GM21576 (cell line): ENCODE results near the gene HIVEP3.

Experiments
- ATAC-seq: cut with Tn5 transposase; IDR thresholded peaks from one replicate; pipeline ENCODE4 v1.9.1; 2021; ENCODE audit warnings: mild to moderate bottlenecking, moderate library complexity; ENCODE audit not compliant: unreplicated experiment

Gene HIVEP3

DNA sequence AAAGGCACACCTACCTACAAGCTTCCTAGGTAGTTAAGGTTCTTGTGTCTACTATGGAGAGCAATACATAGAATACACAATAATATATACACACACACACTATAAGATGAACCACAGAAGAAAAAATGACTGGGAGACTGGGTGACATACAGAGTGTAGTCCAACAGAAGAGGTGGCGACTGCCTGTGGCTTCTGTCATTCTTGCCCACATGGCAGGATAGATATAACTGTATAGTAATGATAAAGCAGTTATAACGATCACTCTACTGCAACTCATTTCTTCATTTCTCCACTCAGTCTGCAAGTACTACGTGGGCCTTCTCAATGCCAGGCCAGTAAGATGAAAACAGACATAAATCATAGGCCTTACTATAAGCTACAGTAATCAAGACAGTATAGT is 320.4 kb downstream of the HIVEP3 start:
- no peak for ATAC-seq

- ATAC-seq = no peak
These were observed 326.1 kb downstream of the HIVEP3 start for GRCh38 chr1:41592451-41593125.

DNA sequence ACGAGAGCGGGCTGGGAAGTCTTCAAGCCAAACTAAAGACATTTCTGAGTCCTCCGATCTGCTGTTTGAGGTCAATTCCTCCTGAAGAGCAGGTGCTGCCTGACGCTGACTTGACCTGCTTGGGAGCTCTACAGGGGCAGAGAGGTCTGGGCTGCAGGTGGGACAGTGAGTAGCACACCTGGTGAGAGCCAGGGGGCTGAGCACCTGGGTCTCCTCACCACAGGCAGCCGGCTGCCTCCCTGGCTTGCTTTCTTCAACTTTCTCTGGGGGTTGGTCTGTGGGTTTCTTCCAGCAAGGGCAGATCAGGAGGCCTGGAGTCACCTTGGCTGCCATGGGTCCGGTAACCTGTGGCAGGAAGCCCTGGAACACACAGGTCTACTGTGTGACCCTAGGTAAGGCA is 326.8 kb downstream of the HIVEP3 start:
- no peak for ATAC-seq

DNA sequence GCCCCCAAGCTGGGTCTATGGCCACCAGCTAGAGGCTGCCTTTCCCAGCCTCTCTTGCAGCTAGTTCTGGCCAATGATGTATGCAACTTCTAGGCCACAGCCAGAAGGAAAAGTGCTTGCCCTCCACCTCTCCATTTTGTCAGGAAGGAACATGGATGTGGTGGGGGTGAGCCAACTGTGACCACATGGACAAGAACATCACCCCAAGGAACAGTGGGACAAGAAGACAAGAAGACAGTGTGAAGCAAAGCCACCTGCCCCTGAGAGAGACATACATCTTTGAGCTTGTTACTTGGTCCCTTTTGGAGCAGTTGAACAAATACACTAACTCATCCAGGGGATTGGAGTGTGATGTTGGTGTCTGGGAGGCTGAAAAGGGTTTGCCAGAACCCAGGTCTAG is 328.4 kb downstream of the HIVEP3 start:
- no peak for ATAC-seq

DNA sequence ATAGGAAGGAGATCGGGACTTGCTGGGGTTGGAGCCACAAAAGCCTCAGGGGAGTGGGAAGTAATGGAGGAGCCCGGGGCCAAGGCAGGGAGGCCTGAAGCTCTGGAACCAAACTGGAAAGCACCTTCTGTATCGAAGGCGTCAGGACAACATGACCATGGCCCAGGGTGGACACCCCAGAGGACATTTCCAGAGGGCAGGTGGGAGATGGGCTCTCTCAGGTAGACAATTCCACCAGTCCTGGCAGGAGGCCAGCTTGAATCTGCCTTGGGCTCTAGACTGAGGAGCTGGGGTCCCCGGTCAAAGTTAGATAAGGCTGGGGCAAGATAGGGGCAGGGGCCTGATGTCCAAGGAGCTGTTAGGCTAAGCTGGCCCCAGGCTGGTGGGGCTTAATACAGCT is 329.3 kb downstream of the HIVEP3 start:
- ATAC-seq = no peak

GRCh38 chr1:41588334-41588875 is 330.3 kb downstream of the HIVEP3 start:
- ATAC-seq = no peak

GRCh38 chr1:41587791-41588190 is 330.9 kb downstream of the HIVEP3 start:
- no peak for ATAC-seq

DNA sequence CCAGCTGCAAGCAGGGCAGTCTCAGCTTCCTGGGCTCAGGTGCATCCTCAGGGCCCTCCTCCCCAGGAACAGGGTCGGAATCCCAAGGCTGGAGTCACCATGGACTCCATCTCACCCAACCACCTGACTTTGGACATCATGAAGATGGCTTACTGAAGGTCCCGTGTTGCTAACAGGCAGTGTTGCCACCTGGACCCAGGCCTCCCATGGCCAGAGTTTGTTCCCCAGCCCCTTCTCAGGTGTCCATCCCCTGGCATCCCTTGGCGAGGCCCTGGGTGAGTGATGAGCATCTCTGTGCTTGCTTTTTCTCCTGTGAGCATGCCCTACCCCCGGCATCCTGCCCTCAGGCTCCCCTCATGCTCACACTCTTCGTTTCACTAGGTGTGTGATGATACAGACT is 332.5 kb downstream of the HIVEP3 start:
- no peak for ATAC-seq

DNA sequence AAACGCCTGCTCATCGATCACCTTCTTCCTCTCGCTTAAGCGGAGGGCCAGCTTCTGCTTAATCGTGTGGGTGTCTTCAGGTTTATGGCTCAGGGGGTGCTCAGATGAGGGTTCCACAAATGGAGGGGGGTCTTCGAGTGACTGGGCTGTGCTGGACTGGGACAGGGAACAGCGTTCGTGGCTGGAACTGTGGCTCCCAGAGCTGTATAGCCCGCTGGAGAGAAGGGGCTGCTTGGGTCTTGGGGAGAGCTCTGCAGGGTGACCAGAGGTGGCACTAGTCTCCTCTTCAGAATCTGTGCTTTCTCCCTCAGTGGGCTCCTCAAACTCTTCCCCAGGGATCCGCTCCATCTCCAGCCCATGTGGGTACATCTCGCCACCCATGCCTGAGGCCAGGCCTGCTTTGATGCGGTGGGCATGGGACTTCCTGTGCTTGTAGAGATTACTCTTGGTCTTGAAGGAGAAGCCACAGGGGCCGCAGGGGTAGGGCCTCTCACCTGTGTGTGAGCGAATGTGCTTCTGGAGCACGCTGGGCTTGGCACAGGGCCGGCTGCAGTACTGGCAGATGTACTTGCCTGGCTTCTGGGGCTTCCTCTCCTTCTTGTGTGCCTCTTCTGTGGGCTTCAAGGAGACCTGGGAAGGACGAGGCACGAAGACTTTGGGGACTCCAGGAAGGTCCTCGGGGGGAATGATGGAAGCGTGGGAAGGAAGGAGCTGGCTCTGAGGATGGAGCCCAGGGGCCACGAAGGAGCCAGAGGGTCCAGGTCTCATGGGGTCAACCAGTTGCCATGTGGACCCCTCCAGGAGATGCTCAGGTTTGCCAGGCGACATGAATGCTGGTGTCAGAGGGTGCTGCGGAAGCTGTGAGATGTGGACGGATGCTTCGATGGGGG is 334.8 kb downstream of the HIVEP3 start:
- ATAC-seq = no peak

DNA sequence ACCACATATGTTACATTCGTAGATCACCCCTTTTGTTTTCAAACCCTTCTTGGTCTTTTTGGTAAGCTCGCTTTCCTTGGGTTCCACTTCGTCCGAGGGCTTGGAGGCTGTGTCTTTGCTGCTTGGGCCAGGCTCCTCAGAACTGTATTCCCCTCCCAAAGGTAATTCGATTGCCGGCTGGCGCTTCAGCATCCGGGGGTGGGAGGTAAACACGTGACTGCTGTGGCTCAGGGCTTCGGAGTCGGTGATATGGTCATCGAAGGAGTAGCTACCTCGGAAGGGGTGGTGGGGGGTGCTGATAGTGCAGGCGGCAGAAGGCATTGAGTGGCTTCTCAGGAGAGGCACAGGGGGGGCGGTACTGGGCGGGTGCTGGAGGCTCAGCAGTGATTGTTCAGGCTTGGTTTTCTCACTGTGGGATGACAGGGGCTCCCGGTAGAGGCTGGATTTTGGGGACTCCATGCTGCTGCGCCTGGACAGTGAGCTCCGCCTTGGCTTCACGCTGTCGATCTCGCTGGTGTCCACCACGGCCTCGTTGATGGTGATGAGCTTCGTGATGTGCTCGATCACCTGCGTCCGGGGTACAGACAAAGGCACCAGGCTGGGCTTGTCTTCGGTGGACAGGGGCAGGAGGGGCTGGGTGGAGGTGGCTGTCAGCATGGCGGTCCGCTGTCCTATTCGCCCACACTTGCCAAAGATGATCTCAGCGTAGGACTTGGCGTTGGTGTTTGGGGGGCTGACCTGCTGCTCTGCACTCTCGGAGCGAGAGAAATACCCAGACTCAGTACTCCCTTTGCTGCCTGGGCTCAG is 335.7 kb downstream of the HIVEP3 start:
- ATAC-seq = no peak

DNA sequence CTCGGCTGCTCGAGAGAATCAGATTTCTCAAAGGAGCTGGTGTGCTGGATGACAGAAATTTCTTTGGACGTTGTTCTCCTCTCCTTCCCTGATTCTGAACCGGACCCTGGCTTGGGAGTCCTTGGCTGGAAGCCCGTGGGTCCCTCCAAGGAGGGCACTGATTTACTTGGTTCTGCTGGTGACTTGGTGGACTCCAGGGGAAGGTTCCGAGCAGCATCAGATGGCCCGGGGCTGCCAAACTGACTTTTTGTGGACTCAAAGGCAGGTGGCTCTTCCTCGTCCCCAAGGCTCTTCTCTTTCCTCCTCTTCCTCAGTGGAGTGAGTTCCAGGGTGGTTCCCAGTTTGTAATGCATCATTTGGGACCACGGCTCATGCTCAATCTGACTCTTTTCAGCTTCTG is 336.4 kb downstream of the HIVEP3 start:
- no peak for ATAC-seq

DNA sequence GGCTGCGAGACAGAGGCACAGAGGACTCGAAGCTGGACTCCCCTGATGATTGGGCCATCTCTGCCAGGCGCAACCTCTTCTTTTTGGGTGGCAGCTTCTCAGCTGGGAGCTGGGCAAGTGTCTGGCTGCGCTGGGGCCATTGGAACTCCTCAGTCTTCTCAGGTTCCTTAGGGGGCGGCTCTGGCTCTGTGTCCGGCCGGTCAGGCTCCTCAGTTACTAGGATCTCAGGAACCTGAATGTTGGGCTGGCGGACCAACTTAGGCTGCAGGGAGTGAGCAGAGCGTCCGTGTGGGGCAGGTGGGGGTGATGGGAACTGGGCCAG is 336.8 kb downstream of the HIVEP3 start:
- ATAC-seq = no peak

DNA sequence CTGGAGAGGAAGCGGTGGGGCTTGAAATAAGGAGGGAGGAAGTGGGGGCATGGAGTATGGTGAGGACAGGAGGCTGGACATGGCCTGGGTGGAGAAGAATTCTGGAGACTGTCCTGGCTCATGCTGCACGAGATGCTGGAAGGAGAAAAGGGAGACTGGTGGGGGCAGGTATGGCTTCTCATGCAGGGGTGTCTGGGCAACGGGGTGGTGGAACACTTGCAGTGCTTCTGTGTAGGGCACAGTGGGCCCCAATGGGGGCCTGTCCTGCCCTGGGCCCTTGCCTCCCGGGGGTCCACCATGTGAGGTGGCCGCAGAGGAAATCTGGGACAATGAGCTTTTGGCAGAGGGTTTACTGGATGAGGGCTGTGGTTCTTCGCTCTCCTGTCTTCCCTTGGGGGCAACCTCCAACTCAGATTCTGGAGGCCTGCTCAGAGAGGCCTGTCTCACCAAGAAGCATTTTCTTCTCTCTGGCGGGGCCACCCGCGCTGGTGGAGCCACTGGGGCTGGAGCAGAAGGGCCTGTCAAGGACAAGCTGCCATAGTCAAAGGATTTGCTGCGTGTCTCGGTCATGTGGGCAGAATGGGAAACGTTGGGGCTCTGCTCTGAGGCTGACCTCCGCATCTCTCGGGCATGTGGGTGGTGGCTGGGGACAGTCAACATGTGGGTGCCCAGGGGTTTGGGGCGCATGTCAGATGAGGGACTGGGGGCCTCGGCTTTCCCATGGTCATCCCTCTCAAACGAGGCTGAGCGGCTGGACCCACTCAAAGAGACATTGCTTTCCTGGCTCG is 337.3 kb downstream of the HIVEP3 start:
- ATAC-seq = no peak

GRCh38 chr1:41580520-41581172 is 338.1 kb downstream of the HIVEP3 start:
- ATAC-seq = no peak

GRCh38 chr1:41580021-41580420 is 338.7 kb downstream of the HIVEP3 start:
- no peak for ATAC-seq

DNA sequence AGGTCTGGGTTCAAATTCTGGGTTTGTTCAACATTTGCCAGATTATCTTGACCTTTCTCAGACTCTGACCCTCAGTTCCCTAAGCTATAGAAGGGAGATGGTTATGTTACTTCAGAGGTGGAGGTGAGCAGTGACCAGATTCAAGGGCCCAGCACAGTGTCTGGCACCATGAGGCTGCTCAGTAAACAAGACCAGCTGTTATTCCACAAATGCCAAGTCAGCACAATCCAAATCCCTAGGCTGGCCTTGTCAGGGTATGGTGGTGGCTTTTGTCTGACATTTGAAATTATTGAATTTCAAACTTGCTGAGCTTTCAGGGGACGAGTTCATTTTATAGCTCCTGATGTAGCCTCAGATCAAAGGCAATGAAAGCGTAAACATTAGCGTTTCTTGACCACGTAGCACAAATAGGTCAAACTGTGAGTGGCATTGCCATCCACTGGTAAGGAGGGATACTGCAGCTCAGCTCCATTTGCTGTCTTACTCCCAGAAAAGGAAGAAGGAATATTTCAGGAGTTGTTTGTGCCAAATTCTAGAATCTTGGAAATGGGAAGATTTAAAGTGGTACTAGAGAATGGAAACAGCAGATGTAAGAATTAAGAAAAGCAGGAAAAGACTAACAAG is 339.9 kb downstream of the HIVEP3 start:
- no peak for ATAC-seq

DNA sequence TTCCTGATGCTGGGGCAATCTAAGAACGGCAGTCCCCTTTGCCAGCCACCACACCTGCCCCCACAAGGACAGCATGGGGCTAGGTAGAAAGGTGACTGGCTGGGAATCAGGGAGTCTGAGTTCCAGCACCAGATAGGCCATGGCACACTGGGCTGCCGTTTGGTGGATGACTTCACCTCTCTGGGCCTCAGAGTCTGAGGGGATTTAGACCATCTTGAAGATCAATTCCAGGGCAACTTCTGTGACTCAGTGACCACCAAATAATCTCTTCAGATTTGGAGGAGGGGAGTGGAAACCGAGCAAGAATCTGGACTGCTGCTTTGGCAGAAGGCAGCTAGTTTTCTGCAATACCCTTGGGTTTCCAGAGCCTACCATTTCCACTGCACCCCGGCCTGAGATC is 342.1 kb downstream of the HIVEP3 start:
- ATAC-seq = no peak

- ATAC-seq = no peak
These were observed 342.5 kb downstream of the HIVEP3 start for GRCh38 chr1:41576206-41576605.

GRCh38 chr1:41574842-41575241 is 343.9 kb downstream of the HIVEP3 start:
- ATAC-seq = no peak
